OCI-LY7 (cell line): ENCODE results near the gene TMEM161A. TPM values are rescaled to one million over a fixed set of nuclear protein-coding genes. Genes with fewer than 3 reads are reported as not detected.

Experiments
- BruUV-seq: library from RNA; stranded (reverse); fragments of 400-500 nt; replicated peaks from 2 replicates; lab custom pipeline; 2021; lab: Mats Ljungman, UMichigan
- CTCF ChIA-PET: fragments of 300-600 bp; sonication (Branson Sonifier 250); formaldehyde crosslinking; loops from one replicate; lab custom pipeline; 2022; ENCODE audit warnings: antibody characterized with exemption; ENCODE audit not compliant: unreplicated experiment; lab: Charles Lee
- POLR2A ChIA-PET: fragments of 300-600 bp; sonication (Branson Sonifier 250); formaldehyde crosslinking; loops from one replicate; lab custom pipeline; 2022; ENCODE audit warnings: antibody characterized with exemption; lab: Charles Lee
- DNase-seq: peaks from one replicate; pipeline ENCODE4 v3.0.0-alpha.2; 2015; ENCODE audit warnings: low spot score
- H2AFZ ChIP-seq: fragments of 200-600 bp; sonication (generic), shearing (Covaris generic); 2 replicates; pipeline ENCODE4 v1.6.1; 2014; ENCODE audit warnings: mild to moderate bottlenecking, antibody characterized with exemption, low read length, moderate library complexity
- H3K27ac ChIP-seq: fragments of 200-600 bp; sonication (generic); 2 replicates; pipeline ENCODE4 v1.5.1; 2014; ENCODE audit warnings: mixed run types, low read depth, mild to moderate bottlenecking, moderate library complexity, low read length, inconsistent platforms; ENCODE audit not compliant: poor library complexity, severe bottlenecking
- H3K36me3 ChIP-seq: fragments of 200-600 bp; sonication (generic); 2 replicates; pipeline ENCODE4 v1.6.1; 2014; ENCODE audit warnings: mild to moderate bottlenecking, antibody characterized with exemption, low read length, moderate library complexity, mixed read lengths; ENCODE audit not compliant: insufficient read depth
- H3K4me1 ChIP-seq: fragments of 200-600 bp; sonication (generic); 2 replicates; pipeline ENCODE4 v1.5.1; 2014; ENCODE audit warnings: mild to moderate bottlenecking, low read length; ENCODE audit not compliant: insufficient read depth, poor library complexity, severe bottlenecking
- H3K4me2 ChIP-seq: fragments of 200-600 bp; sonication (generic); 2 replicates; pipeline ENCODE4 v1.6.1; 2014; ENCODE audit warnings: mild to moderate bottlenecking, low read length
- H3K4me3 ChIP-seq: fragments of 200-600 bp; sonication (generic); 2 replicates; pipeline ENCODE4 v1.5.1; 2014; ENCODE audit warnings: mild to moderate bottlenecking, low read depth, low read length; ENCODE audit not compliant: poor library complexity, severe bottlenecking
- H3K79me2 ChIP-seq: fragments of 200-600 bp; sonication (generic); 2 replicates; pipeline ENCODE4 v1.6.1; 2016; ENCODE audit warnings: low read depth, mild to moderate bottlenecking, low read length, moderate library complexity, mixed read lengths; ENCODE audit not compliant: insufficient read depth
- H3K9me2 ChIP-seq: fragments of 200-600 bp; sonication (generic); 2 replicates; pipeline ENCODE4 v1.6.1; 2016; ENCODE audit warnings: mild to moderate bottlenecking, low read length, mixed read lengths; ENCODE audit not compliant: insufficient read depth
- H3K9me3 ChIP-seq: fragments of 200-600 bp; sonication (generic); 2 replicates; pipeline ENCODE4 v1.6.1; 2014; ENCODE audit warnings: mild to moderate bottlenecking, mixed run types, low read length, mixed read lengths
- H4K20me1 ChIP-seq: fragments of 200-600 bp; sonication (generic); 2 replicates; pipeline ENCODE4 v1.6.1; 2014; ENCODE audit warnings: mild to moderate bottlenecking, antibody characterized with exemption, low read length, moderate library complexity, mixed read lengths; ENCODE audit not compliant: insufficient read depth
- EZH2phosphoT487 ChIP-seq: fragments of 200-600 bp; sonication (generic); IDR thresholded peaks from 2 replicates; pipeline ENCODE4 v1.6.1; 2018; ENCODE audit warnings: low read depth, borderline replicate concordance, mild to moderate bottlenecking, mixed run types, antibody characterized with exemption, low read length, moderate library complexity, mixed read lengths
- intact Hi-C: fragments of 100-400 bp; cut with micrococcal nuclease; formaldehyde crosslinking; loops from one replicate; pipeline ENCODE4 v1.10.0; 2022; ENCODE audit not compliant: unreplicated experiment
- total RNA-seq, 2 experiments: library from RNA; depleted of rRNA in 1 of 2; stranded (reverse); fragments of >200 nt in 1 of 2; shearing (Covaris generic) in 1 of 2; gene quantifications; 2 replicates each; pipeline ENCODE4 v1.2.3, GENCODE V29; 2014 to 2022
- TF ChIP-seq, protein P1 (sequence below): fragments of 200-600 bp; sonication (generic); conservative IDR thresholded peaks from 2 replicates; pipeline ENCODE4 v1.5.1; 2014; ENCODE audit warnings: mild to moderate bottlenecking, antibody characterized with exemption, low read length, moderate library complexity, mixed read lengths

The TMEM161A gene
- total RNA-seq, 2 experiments from 2014 or later, result 31.2 to 40.5 TPM

- no peaks in the 10 kb centered on the region for H3K4me1 ChIP-seq
- H2AFZ ChIP-seq, result no peak overlapping the region
These were observed 54.7 kb downstream of the TMEM161A start for GRCh38 chr19:19083413-19084178.

GRCh38 chr19:19081642-19082151 lies 56.6 kb downstream of the TMEM161A start:
- no peaks in the 10 kb centered on the region for H3K9me3 ChIP-seq
- intact Hi-C loops, result no loop called here
- H3K4me2 ChIP-seq, result no peak overlapping the region
- no peak overlapping the region for H3K4me3 ChIP-seq
- CTCF ChIA-PET, result no interaction called here
- no peaks in the 10 kb centered on the region for H3K4me1 ChIP-seq
- TF ChIP-seq EZH2phosphoT487, result no peak
- TF ChIP-seq, protein P1, sequence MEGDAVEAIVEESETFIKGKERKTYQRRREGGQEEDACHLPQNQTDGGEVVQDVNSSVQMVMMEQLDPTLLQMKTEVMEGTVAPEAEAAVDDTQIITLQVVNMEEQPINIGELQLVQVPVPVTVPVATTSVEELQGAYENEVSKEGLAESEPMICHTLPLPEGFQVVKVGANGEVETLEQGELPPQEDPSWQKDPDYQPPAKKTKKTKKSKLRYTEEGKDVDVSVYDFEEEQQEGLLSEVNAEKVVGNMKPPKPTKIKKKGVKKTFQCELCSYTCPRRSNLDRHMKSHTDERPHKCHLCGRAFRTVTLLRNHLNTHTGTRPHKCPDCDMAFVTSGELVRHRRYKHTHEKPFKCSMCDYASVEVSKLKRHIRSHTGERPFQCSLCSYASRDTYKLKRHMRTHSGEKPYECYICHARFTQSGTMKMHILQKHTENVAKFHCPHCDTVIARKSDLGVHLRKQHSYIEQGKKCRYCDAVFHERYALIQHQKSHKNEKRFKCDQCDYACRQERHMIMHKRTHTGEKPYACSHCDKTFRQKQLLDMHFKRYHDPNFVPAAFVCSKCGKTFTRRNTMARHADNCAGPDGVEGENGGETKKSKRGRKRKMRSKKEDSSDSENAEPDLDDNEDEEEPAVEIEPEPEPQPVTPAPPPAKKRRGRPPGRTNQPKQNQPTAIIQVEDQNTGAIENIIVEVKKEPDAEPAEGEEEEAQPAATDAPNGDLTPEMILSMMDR, result no peak
- no peak overlapping the region for H3K27ac ChIP-seq
- no peak overlapping the region for H2AFZ ChIP-seq
- no peaks in the 10 kb centered on the region for H4K20me1 ChIP-seq
- no peak for DNase-seq
- H3K79me2 ChIP-seq, result no peaks in the 10 kb centered on the region
- POLR2A ChIA-PET, result no interaction called here
- no peaks in the 10 kb centered on the region for H3K36me3 ChIP-seq
- no peaks in the 10 kb centered on the region for H3K9me2 ChIP-seq
- no TSS peak for BruUV-seq

More at GRCh38 chr19:19083413-19084178, 54.7 kb downstream of the TMEM161A start:
- no peaks in the 10 kb centered on the region for H4K20me1 ChIP-seq
- H3K36me3 ChIP-seq, result no peaks in the 10 kb centered on the region
- TF ChIP-seq EZH2phosphoT487, result no peak
- TF ChIP-seq, protein P1, result no peak
- POLR2A ChIA-PET, result no interaction called here
- DNase-seq, result no peak
- no peaks in the 10 kb centered on the region for H3K79me2 ChIP-seq
- CTCF ChIA-PET, result no interaction called here
- no peaks in the 10 kb centered on the region for H3K9me3 ChIP-seq
- H3K27ac ChIP-seq, result no peak overlapping the region
- H3K4me2 ChIP-seq, result no peak overlapping the region
- no TSS peak for BruUV-seq
- no peaks in the 10 kb centered on the region for H3K9me2 ChIP-seq
- intact Hi-C loops, result no loop called here
- no peak overlapping the region for H3K4me3 ChIP-seq

DNA sequence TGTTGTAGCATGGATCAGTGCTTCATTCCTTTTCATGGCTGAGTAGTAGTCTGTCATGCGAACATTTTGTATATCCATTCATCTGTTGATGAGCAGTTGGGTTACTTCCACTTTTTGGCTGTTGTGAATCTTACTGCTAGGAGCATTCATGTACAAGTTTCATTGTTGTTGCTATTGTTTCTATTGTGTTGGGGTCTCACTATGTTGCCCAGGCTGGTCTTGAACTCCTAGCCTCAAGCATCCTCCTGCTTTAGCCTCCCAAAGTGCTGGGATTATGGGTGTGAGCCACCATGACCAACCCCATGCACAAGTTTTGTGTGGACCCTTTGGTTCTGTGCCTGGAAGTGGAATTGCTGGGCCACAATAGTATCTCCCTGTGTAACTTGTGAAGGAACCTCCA lies 58.7 kb downstream of the TMEM161A start:
- H3K36me3 ChIP-seq, result no peaks in the 10 kb centered on the region
- H3K4me3 ChIP-seq, result no peak overlapping the region
- no peaks in the 10 kb centered on the region for H3K4me1 ChIP-seq
- H4K20me1 ChIP-seq, result no peaks in the 10 kb centered on the region
- no peaks in the 10 kb centered on the region for H3K9me2 ChIP-seq
- ChIA-PET POLR2A (no interaction called here), CTCF (no interaction called here)
- H3K4me2 ChIP-seq, result no peak overlapping the region
- DNase-seq, result no peak
- H2AFZ ChIP-seq, result no peak overlapping the region
- TF ChIP-seq EZH2phosphoT487, result no peak
- TF ChIP-seq, protein P1, result no peak
- H3K27ac ChIP-seq, result no peak overlapping the region
- BruUV-seq, result no TSS peak
- no peaks in the 10 kb centered on the region for H3K79me2 ChIP-seq
- intact Hi-C loops, result no loop called here
- H3K9me3 ChIP-seq, result no peaks in the 10 kb centered on the region
